Measurements from ENCODE around the gene KLF8.

The KLF8 gene

DNA sequence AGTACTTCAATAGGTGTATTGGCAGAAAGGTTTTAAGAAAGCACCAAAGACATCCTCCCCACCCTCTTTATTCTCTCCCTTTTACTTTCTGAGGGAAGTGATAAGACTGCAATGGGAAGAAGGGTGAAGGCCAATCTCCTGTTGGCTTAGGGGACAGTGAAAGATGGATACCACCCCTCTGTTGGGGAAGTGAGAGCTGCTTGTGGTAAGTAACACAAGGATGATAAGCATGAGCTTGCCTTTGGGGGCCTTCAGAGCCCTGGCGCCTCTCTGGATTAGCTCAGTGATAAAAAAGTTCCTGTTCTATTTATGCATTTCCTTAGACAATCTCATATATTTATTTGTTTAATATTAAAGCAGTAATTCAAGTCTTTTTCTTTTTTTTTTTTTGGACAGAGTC lies 5.2 kb upstream of the KLF8 start:
- H3K27ac ChIP-seq: 0 out of 2 replicates have a peak overlapping the region, but pooled peaks have one; percentile 4
- TF ChIP-seq, protein P1, sequence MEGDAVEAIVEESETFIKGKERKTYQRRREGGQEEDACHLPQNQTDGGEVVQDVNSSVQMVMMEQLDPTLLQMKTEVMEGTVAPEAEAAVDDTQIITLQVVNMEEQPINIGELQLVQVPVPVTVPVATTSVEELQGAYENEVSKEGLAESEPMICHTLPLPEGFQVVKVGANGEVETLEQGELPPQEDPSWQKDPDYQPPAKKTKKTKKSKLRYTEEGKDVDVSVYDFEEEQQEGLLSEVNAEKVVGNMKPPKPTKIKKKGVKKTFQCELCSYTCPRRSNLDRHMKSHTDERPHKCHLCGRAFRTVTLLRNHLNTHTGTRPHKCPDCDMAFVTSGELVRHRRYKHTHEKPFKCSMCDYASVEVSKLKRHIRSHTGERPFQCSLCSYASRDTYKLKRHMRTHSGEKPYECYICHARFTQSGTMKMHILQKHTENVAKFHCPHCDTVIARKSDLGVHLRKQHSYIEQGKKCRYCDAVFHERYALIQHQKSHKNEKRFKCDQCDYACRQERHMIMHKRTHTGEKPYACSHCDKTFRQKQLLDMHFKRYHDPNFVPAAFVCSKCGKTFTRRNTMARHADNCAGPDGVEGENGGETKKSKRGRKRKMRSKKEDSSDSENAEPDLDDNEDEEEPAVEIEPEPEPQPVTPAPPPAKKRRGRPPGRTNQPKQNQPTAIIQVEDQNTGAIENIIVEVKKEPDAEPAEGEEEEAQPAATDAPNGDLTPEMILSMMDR (IDR thresholded peaks at IDR 0.05): no peak
- TF ChIP-seq ZFX (IDR thresholded peaks at IDR 0.05; ENCODE audit: borderline replicate concordance): no peak

DNA sequence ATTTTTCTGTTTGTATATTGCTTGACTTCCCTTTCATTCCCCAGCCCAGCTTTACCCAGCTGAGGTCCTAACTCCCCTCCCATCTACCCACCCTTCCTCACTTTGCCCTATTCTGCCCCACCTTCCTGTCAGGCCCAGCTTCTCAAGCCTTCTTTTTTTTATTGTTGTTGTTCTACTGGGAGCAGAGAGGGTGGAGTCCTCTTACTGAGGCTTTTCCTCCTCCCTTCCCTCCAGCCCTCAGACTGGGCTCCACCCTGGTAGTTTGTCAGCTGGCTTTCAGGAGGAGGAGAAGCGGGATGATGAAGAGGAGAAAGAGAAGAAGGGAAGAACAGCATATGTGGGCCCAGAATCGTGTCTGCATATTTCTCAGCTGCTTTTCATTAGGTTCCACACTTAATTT lies 3.2 kb upstream of the KLF8 start:
- H3K27ac ChIP-seq: no peak overlapping the region
- TF ChIP-seq, protein P1 (IDR thresholded peaks at IDR 0.05): no peak
- TF ChIP-seq ZFX (IDR thresholded peaks at IDR 0.05; ENCODE audit: borderline replicate concordance): no peak

DNA sequence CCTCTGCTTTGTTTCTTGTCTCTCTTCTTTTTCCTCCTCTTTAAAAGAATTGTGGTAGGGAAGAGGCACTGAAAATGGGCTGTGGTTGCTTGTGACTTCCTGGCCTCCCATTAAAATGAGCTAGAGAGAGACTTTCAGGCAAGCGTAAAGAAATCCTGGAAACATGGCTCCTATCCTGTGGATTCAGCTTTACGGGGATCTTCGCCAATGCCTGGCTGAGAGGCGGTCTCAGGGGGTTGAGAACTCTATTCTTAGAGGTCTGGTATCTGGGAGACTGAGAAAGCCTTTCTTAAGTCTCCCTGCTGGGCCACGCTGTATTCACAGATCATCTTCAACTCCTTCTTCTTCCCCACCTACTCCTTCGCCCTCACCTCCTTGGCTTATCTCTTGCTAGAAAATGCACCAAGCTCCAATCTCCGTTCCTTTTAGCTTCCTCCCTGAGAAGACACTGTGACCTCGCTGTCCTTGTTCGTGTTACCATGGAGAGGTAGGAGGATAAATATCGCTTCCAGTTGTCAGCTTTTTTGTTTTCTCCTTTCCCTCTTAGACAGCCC lies 542 bp upstream of the KLF8 start:
- TF ChIP-seq ZFX (IDR thresholded peaks at IDR 0.05; ENCODE audit: borderline replicate concordance): no peak
- TF ChIP-seq, protein P1 (IDR thresholded peaks at IDR 0.05): no peak
- H3K27ac ChIP-seq: no peak overlapping the region

DNA sequence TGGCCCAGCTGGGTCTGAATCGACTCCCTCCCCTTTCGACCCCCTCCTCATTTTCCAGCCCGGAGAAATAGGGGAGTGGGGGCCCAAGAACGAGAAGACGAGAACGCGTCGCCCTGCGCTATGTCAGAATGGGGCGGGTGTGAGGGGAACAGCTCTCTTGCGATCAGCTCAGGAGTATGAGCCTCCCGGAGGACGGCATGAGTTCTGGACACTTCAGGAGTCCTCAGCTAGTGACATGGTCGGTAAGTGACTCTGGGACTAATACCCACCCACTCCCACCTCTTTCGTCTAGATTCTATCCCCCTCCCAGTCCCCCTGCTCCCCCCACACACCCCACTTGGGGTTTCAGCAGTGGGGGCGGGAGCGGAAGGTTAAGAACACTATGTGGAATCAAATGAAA lies 944 bp downstream of the KLF8 start:
- TF ChIP-seq, protein P1 (IDR thresholded peaks at IDR 0.05): no peak
- no peak for TF ChIP-seq ZFX (IDR thresholded peaks at IDR 0.05; ENCODE audit: borderline replicate concordance)
- H3K27ac ChIP-seq: no peak overlapping the region

DNA sequence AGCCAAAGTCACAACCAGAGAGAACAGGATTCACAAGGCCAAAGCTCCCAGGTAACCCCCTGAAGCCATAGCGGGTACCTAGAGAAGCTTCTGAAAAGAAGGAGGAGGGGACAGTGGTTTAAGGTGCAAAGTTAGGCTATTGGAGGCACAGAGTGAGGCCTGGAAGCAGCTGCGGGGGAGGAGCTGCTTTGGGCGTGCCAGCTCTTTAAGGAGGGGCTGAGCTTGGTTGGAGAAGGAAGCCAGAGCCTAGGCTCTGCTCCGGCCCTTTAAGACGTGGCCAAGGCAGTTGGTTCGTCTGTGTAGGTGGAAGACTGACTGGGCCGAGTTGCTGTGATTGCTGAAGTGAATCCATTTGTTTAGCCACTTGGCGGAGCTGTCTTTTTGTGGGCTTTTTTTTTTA lies 1.5 kb downstream of the KLF8 start:
- H3K27ac ChIP-seq: no peak overlapping the region
- no peak for TF ChIP-seq ZFX (IDR thresholded peaks at IDR 0.05; ENCODE audit: borderline replicate concordance)
- TF ChIP-seq, protein P1 (IDR thresholded peaks at IDR 0.05): no peak

DNA sequence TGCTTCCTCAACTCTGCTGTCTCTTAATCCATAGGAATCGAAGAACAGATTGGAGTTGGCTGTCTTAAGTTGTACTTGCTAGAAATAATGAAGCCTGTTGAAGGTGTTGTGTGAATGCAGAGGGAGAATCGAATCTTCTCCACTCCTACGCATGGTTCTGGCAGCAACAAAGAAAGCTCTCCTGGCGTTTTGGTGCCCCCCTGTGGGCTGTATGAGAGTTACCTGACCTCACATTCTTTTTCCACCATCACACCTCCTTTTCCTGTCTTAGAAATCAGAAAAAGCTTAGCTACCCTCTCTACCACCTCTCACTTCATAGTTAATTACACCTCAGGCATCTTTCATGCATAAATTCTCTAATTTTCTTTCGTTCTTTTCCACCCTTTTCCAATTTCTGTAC lies 16.3 kb downstream of the KLF8 start:
- no peak for TF ChIP-seq ZFX (IDR thresholded peaks at IDR 0.05; ENCODE audit: borderline replicate concordance)
- TF ChIP-seq, protein P1 (IDR thresholded peaks at IDR 0.05): peak; percentile 66
- H3K27ac ChIP-seq: no peak overlapping the region

DNA sequence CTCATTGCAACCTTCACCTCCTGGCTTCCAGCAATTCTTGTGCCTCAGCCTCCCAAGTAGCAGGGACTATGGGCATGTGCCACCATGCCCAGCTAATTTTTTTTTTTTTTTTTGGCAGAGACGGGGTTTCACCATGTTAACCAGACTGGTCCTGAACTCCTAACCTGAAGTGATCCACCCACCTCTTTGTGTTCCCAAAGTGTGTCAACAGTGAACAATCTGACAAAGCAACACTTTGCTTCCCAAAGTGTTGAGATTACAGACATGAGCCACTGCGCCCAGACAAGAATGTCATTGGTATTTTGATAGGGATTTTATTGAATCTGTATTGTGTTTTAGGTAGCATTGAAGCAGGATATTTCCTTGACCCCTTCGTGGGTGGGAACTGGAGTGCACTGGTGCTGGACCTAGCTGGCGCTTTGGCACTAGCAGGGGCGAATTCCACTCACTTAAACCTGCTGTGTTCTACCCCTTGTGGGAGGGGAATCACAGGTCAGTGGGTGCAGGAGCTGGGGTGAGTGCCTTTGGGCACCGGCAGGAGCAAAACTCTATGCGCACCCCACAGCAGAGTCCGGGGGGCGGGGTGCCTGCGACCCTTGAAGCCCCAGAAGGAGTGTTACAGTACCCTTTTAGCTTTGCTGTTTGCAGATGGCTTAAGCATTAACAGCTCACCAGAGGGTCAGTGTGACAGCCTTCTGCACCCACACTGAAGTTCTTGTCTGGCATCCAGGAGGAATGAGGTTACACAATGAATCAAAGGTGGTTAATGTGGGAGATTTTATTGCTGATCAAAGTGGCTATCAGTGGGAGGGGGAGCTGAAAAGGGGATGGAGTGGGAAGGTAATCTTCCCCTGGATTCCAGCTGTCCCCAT lies 21.9 kb downstream of the KLF8 start:
- no peak for TF ChIP-seq ZFX (IDR thresholded peaks at IDR 0.05; ENCODE audit: borderline replicate concordance)
- TF ChIP-seq, protein P1 (IDR thresholded peaks at IDR 0.05): no peak
- no peak overlapping the region for H3K27ac ChIP-seq
